Heart left ventricle (tissue), 13 donors: ENCODE measurements around the gene RPL31.

Source experiments
- POLR2A ChIP-seq, 2 donors: fragments of 450-650 bp; IDR thresholded peaks; one replicate each; pipeline ENCODE4 v1.6.1; 2017; ENCODE audit warnings: antibody characterized with exemption in 2 of 2, mild to moderate bottlenecking in 2 of 2, moderate library complexity in 2 of 2
- TF ChIP-seq, protein P1 (sequence below), 12 donors: fragments of 200-600 bp; sonication (generic) in 4 of 12; IDR thresholded peaks; one replicate each; pipeline versions ENCODE4 v1.5.0 to v1.8.0; 2018 to 2022; ENCODE audit warnings: antibody characterized with exemption in 12 of 12, mild to moderate bottlenecking in 5 of 12
- donor health status: ischemic (EF 13 %, LVEDD 7.1; RV severe dilation, severe dysfunction).
- donor health status: DM: no; HTN: yes; CAD: no.
- donor health status: DM: no; HTN: no; CAD: no.
- donor health status: ischemic (EF 25% LVEDD 6.9; RV normal size, moderate dysfunction).
- donor health status: ischemic (EF 25% LVEDD 5.7; RV mildly dilated, moderate dysfunction).
- donor health status: ischemic (EF 35%, LVEDD 5.7; RV mildly dilated, moderate dysfunction).
- donor health status: nonischemic (EF 11% LVEDD 7.7; RV severe dilation, severe dysfunction).
- donor health status: DM: yes; HTN: yes; CAD: no.
- donor health status: PGD.
- donor health status: ischemic (EF 29% LVEDD 5.4; RV normal size, mild dysfunction).
- donor health status: nonischemic (EF 23%, LVEDD 6.1; RV moderate dilation, normal function).

GRCh38 chr2:101041413-101041812 lies 39.3 kb downstream of the RPL31 start:
- TF ChIP-seq, protein P1, sequence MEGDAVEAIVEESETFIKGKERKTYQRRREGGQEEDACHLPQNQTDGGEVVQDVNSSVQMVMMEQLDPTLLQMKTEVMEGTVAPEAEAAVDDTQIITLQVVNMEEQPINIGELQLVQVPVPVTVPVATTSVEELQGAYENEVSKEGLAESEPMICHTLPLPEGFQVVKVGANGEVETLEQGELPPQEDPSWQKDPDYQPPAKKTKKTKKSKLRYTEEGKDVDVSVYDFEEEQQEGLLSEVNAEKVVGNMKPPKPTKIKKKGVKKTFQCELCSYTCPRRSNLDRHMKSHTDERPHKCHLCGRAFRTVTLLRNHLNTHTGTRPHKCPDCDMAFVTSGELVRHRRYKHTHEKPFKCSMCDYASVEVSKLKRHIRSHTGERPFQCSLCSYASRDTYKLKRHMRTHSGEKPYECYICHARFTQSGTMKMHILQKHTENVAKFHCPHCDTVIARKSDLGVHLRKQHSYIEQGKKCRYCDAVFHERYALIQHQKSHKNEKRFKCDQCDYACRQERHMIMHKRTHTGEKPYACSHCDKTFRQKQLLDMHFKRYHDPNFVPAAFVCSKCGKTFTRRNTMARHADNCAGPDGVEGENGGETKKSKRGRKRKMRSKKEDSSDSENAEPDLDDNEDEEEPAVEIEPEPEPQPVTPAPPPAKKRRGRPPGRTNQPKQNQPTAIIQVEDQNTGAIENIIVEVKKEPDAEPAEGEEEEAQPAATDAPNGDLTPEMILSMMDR (IDR thresholded peaks at IDR 0.05) = no peak
- no peak for TF ChIP-seq POLR2A (IDR thresholded peaks at IDR 0.05)
